Right renal cortex interstitium (tissue), 3 donors: ENCODE results near the gene MEGF10. TPM values are rescaled to one million over a fixed set of nuclear protein-coding genes. Genes with fewer than 3 reads are reported as not detected.

Source experiments
- DNase-seq, 3 donors: peaks; one replicate each; pipeline ENCODE4 v3.0.0-alpha.2; 2013; ENCODE audit warnings: low read depth in 3 of 3, low spot score in 2 of 3
- polyA plus RNA-seq, 3 donors: library from polyadenylated mRNA; unstranded; fragments of 120-200 nt; gene quantifications; one replicate each; pipeline ENCODE4 v1.2.1, GENCODE V29; 2013; ENCODE audit not compliant: insufficient read length in 3 of 3

MEGF10 gene
- polyA plus RNA-seq, 3 donors = 0.54 to 1.2 (median 1.1) TPM

DNA sequence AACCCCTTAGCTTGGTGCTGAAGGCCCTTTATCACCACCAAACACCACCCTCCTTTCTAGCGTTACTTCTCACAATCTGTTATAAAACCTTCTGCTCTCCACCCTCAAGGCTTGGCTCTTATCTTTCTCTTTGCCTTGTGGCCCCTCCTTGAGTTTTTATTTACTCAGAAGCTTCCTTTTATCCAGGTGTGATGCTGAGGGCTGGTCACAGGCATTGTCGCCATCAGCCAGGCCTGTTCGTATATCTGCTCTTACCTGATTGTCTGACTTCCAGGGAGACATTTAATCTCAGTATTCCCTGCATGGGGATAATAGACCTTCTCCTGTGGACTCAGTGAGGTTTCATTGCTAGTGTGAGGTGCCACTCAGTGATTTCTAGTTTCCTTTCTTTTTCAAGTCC is 34.2 kb downstream of the MEGF10 start:
- DNase-seq = no peak

DNA sequence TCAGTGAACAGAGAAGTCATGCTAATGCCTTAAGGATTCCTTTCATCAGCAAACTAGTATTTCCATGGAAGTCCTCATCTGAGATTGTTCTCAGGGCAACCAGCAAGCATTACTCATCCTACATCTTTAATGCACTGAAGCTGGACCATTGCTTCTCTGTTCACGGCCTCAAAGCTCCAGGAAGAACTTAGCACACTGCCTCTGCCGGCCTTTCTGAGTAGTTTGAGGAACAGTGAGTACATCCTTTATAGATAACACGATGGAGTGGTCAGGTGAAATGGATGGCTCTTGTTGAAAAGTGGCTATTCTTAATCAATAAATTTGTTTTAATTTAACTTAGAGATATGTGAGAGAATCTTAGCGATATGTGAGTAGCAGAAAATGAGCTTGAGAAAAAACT is 35.8 kb downstream of the MEGF10 start:
- no peak for DNase-seq

DNA sequence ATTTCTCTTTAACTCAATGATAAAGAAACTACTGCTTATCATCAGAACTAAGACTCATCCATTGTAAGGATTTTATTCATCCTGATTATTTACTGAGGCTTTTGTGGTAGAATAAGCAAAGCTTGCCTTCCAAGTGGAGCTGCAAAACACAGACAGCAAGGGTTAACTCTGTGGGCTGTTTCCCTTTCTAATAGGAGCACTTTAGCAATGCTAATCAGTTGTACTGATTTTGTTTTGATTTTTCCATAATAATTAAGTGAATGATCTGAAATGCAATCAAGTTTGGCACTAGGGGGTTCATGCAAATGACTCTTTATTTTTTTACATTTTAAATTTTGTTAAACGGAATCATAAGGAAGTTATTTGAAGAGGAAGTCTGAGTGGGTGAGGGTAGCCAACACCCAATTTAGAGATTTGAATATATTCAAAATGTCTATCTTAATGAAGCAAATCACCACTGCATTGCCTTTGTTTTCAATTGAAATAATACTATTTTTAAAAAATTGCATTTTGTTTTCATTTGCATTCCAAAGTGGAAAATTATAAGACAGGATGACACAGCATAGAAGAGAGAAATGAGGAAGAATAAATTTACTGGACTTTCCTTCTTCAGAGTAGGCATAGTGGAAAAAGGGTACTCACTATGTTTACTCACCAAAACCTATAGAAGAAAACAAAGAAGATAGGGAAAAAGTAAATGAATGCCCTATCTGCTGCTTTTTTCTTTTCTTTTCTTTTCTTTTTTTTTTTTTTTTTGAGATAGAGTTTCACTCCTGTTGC is 36.6 kb downstream of the MEGF10 start:
- no peak for DNase-seq

DNA sequence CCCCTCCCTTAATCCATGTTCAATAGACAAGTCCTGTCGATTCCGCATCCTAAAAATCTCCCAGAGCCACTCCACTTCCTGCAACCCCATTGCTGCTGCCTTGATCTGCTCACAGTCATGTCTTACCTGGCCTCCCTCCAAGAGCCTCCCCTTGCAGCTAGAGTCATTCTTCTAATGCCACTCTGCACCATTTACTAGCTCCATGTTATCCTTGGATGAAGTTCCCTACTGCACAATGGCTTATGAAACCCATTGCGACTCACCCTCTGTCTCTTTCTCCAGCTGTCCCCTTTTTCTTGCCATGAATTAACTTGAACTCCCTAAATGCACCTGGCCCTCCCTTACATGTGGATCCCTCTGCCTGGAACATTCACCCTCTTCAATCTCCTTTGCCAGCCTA is 39.5 kb downstream of the MEGF10 start:
- no peak for DNase-seq

DNA sequence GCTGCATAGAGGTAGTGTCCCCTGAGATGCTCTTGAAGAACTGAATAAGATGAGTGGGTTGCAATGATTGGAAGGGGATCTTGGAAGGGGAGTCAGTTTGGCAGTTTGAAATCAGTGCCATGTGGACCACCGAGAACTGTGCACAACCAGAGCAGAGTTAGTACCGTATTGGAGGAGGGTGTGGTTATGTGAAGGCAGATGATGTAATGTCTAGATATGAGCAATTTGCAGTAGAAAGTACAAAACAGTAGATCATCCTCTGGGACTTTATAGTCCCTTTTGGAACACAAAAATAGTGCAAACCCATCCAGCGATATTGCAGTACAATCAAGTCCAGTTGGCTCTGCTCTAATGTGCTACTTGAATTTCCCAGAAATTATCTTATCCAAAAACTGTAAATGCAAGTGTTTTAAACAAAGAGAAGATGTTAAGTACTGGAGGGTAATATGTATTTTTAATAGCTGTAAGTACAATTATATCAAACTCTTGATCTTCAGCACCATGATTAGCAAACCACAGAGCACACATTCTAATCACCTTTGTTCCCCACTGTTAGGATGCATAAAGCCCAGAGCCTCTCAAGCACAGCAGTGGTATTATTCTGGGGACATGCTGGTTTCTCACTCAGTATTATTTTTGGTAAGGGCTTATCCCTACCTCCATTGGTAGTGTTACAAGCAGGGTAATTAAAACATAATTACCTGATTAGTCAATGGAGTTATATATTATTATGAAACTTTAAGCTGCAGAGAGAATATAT is 41.5 kb downstream of the MEGF10 start:
- no peak for DNase-seq

DNA sequence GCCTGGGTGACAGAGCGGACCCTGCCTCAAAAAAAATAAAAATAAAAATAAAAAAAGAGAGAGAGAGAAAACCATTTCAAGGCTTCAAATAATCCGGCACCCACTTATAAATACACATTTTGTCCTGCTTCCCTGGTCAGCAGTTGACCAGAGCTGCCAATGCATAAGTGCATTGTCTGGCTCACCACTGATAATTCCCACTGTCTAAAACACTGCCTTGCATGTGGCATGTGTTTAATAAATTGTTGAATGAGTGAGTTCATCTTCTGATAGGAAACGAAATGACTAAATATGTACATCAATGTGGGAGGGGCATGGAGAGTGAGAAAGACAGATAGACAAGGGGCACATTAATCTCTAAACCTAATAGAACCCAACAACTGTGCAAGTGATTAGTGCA is 42.9 kb downstream of the MEGF10 start:
- no peak for DNase-seq

DNA sequence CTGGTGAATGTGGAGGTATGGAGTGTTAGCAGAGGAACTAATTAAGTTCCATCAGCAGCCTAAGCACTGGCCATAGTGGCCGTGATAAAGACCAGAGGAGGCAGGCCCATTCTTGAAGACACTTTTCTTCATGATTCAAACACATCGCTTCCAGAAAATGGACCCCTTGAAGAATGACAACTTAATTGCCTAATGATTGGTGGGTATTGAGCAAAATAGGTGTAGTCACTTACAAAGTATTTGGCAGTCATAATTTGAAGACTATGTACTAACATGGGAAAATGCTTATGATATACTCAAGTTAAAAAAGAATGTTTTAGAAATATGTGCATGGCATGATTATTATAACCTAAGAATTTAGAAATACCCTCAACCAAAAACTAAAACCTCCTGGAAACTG is 44.8 kb downstream of the MEGF10 start:
- no peak for DNase-seq

DNA sequence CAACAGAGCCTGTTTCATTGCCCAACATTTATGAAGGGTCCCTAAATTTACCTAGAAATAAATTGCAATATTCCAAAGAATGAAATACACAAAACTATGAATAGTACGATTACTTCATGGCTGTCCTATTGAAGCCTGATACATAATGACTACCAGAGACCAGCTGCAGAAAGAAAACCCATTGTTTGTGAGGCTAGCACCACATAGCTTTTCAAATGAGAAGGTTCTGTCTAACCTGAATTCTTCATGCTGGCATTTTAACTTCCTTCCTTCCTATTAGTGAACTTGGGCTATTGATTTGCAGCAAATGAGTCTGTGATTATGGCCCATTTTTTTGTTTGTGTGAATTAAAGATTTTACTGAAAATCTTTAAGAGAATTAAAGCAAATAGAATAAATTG is 47.3 kb downstream of the MEGF10 start:
- DNase-seq = no peak

DNA sequence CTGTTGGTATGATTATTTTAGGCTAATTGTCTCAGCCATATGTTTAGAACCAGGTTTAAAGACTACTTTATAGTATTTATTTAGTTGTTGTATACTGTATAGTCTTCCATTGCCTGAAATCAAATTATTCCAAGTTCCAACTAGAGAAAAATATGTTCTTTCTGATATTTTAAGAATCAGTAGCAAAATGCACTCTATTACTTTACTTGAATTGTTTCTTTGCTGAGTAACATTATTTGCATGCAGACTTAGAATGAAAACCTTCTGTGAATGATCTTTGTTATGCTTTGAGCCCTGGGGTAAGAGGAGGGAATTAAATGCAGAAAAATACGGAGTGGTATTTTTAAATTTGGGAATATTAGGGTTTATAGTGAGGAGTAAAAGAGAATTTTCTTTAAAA is 47.9 kb downstream of the MEGF10 start:
- no peak for DNase-seq

DNA sequence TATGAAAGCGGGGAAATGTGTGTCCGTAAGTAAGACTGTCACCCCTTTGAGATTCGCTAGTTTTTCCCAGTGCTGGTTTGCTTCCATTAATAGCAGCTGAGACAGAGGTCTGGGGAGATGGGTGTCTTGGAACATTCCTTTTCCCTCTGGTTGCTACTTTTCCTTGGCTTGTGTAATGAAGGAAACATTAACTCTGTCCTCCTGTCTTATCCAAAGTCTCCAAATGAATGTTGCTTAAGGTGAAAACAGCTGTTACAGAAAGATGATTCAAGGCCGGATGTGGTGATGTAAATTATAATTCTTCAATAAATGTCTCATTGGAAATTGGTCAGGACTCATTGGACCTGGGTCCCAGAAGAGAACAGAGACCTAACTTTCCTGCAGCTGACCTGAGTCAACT is 50.0 kb downstream of the MEGF10 start:
- no peak for DNase-seq

DNA sequence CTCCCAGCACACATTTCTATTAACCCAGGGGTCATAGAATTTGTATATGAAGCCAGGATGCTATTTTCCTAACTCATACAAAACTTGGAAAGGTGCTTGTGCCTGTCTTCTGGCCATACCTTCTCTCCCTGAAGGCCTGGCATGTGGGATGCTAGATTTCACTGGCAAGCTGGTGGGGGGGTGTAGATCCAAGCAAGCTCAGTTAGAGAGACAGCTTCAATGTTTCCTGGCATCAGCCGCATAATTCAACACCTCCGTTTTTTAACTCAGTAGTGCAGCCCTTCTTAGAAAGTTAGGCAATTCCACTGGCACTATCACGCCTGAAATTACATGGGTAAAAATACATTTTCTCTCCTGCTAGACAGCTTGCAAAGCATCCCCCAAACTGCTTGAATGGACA is 51.8 kb downstream of the MEGF10 start:
- no peak for DNase-seq

DNA sequence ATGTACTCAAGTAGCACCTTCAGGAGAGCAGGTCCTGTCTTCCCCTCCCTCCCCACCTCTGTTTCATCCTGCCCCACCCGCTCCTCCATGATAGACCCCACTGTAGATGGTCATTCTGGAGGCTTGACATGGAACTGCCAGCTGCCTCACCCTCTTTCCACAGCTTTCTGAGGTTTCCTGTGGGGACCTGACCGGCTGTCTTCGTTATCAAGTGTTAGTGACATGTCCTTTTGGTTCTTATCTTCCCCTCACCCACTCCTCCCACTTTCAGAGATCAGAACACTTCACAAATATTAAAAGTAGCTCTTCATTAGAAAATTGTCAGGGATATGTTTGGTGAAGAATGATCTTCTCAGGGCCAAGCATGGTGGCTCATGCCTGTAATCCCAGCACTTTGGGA is 52.7 kb downstream of the MEGF10 start:
- DNase-seq = no peak

DNA sequence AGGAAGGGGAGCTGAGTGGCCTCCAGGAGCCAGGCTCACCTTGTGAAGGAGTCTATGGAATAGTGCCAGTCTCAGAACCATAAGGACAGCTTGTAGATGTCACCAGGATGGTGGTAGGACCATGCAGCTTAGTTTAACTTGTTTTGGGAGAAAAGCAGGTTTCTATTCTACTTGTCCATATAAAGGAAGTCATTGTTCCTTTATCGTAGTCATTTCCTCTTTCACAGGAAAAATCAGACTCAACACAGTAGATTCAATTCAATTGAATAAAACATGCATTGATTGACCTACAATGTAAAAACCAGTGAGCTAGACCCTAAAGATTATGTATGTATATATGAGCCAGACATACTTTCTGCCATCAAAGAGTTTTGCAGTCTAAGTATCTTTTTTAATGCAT is 53.3 kb downstream of the MEGF10 start:
- DNase-seq = no peak

DNA sequence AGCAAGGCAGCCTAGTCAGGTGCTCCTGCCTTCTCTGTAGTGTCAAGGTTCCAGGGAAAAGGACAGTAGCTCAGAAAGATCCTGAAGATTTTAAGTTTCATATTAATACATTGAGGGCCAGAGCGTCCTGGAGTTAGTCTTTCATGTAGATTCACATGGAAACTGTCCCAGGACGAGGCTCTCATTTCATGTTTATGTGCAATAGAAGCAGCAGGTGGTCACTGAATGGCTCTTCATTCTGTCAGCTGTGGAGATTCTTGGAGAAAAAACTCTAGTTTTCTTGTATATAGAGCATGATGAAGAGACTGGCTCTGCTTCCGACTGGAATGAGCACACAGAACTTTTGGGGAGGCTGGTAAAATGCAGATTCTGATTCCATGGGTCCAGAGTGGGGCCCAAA is 54.3 kb downstream of the MEGF10 start:
- no peak for DNase-seq

DNA sequence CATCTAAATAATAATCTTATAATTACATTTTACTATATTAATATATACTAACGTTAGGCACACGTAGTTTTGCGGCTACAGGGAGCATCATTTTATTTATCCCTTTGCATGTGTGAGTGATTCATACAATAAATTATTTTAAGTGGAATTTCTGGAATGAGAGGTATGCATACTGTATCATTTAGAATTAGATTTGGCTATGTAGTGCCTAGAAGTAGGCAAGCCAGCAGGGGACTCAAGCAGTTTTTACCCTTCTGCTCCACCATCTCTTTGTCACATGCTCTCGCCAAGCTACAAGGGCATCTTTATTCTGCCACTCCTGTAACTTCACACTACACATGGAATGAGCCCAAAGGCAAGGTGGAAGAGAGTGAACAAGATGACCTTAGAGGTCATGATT is 60.8 kb downstream of the MEGF10 start:
- no peak for DNase-seq

DNA sequence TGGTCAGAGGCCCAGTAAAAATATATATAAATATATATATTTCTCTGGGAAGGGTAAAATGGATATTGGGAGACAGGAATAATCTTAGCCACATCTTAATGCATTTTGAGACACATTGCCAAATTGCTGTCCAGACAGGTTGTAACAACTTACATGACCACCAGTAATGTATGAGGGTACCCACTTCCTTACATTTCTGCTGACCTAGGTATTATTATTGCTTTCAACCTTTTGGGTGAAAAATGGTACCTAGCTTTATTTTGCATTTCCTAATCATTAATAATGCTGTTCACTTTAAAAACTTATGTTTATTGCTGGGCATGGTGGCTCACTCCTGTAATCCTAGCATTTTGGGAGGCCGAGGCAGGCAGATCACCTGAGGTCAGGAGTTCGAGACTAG is 61.5 kb downstream of the MEGF10 start:
- no peak for DNase-seq

DNA sequence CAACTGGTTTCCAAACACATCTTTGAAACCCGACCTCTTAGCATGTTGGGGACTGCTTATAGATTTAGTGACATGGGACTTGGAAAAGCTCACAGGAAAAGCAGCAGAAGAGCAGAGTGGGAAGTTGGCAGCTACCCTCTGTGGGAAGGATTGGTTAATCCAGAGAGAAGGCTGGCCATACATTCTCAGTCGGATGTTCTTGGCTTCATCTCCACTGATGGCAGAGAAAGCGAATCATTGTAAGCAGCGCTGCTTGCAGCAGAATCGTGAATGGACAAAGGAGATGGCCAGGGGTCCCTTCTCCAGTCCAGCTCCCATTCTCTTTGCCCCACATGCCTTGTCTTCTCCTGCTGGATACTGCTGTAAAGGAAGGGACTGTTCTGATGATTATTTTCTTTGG is 62.7 kb downstream of the MEGF10 start:
- no peak for DNase-seq

DNA sequence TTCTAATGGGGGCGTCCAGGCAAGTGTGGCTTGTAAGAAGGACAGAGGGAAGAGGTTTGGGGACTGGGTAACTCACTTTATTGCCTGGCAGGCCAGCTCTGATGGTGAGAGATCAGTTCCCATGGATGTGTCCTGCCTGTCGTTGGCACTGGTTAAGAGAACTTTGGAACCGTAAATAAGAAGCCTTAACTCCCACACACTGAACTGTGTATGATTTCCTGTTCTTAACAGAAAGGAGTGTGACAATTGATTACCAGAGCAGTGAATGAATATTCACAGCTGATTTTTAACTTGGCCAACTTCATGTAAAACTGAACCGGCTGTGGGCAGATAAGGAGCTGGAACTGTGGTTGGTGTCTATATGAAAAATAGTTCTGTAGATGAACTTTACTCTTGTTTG is 63.2 kb downstream of the MEGF10 start:
- DNase-seq = no peak

DNA sequence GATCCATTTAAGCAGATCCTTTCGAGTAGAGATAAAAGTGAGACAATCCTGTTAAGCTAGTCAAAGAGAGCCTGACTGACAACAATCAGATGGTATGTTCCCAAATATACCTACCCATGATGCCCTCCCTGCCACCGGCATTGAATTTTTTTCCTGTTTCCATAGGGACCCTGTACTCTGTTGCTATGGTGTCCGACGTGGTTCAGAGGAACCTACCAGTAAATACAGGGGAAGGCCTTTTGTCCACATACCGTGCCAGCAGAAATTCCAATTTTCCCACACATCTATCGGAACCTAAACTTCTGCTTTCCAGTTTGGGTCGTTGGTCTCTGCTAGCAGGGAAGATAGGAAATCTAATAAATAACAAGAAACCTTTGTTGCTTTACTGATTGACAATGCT is 64.7 kb downstream of the MEGF10 start:
- no peak for DNase-seq

DNA sequence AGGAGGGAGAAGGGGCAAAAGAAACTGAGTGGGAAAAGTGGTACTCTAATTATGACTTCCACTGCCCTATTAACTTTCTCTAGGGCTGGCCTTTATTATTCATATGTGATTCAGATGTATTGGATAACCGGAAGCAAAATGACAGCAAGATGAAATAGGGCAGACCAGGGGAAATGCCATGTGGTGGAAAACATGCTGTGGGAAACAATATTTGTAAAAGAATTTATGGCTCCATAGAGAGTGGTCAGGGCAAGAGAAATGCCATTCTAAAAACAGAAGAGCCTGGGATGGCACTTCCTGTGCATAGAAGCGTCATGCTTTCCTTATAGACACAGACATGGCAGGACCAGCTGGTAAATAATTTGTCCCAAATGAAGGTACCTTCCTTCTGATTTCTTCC is 67.7 kb downstream of the MEGF10 start:
- DNase-seq = no peak

DNA sequence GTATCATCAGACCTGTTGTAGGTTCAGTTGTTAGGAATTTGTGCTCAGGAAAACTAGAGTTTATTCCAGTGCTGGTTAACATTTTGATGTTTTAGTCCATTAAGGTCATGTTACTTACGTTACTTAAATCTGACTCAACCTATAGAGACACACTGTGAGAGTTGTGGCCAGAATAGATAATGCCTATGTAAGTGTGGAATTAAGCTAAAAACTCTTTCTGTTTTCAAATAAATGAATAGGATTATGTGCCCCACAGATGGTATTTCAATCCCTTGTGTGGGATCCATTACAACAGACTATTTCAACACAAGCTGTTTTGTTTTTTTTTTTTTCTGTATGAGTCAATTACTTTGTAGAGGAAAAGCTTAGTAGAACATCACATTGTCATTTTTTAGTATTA is 68.1 kb downstream of the MEGF10 start:
- DNase-seq = no peak

DNA sequence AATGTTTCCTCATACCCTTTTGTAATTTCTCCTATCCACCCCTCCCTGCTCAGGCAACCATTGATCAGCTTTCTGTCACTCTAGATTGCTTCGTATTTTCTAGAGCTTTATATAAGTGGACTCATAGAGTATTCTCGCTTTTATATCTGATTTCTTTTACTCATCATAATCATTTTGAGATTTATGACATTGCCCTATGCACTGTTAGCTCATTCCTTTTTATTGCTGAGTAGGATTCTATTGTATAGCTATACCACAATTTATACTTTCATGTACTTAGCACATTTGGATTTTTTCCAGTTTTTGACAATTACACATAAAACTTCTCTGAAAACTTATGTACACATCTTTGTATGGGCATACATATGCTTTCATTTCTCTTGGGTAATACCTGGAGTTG is 68.9 kb downstream of the MEGF10 start:
- DNase-seq = no peak
